H1 (cell line): ENCODE measurements around the gene PTPN22. TPM values are rescaled to one million over a fixed set of nuclear protein-coding genes. Genes with fewer than 3 reads are reported as not detected.

Experiments used
- CTCF ChIA-PET: fragments of 300-600 bp; sonication (Branson Sonifier 250); formaldehyde crosslinking; loops from one replicate; lab custom pipeline; 2021; ENCODE audit not compliant: partially characterized antibody; lab: Charles Lee
- POLR2A ChIA-PET: fragments of 300-600 bp; sonication (Branson Sonifier 250); formaldehyde crosslinking; loops from one replicate; lab custom pipeline; 2021; ENCODE audit warnings: inconsistent platforms; ENCODE audit not compliant: partially characterized antibody; lab: Charles Lee
- DNase-seq, 2 experiments: peaks; one replicate each; pipeline versions ENCODE4 v3.0.0 to v3.0.0-alpha.2; 2010 to 2022; ENCODE audit warnings: low spot score in 2 of 2, low read depth in 1 of 2, mixed read lengths in 1 of 2
- FAIRE-seq: peaks from 2 replicates; lab custom pipeline; 2011; peaks lifted over from hg19 to GRCh38; lab: Jason Lieb, UNC
- H2AFZ ChIP-seq: 2 replicates; pipeline ENCODE4 v1.8.1; 2012; ENCODE audit warnings: low read length, inconsistent platforms
- H2AK5ac ChIP-seq: 2 replicates; pipeline ENCODE4 v1.6.1; 2013; ENCODE audit warnings: low read depth, low read length
- H2BK120ac ChIP-seq: replicated peaks from 2 replicates; pipeline ENCODE3; 2013; ENCODE audit warnings: low read depth, low read length, inconsistent platforms
- H2BK12ac ChIP-seq: 2 replicates; pipeline ENCODE4 v1.6.1; 2013; ENCODE audit warnings: low read depth, low read length
- H2BK15ac ChIP-seq: 2 replicates; pipeline ENCODE4 v1.6.1; 2013; ENCODE audit warnings: low read length
- H2BK20ac ChIP-seq: 2 replicates; pipeline ENCODE4 v1.6.1; 2013; ENCODE audit warnings: low read length
- H2BK5ac ChIP-seq: 2 replicates; pipeline ENCODE4 v1.6.1; 2013; ENCODE audit warnings: low read depth, low read length
- H3K14ac ChIP-seq: 2 replicates; pipeline ENCODE4 v1.6.1; 2013; ENCODE audit warnings: inconsistent platforms; ENCODE audit not compliant: insufficient read length
- H3K18ac ChIP-seq: 2 replicates; pipeline ENCODE4 v1.6.1; 2013; ENCODE audit warnings: low read length; ENCODE audit errors: extremely low read depth
- H3K23ac ChIP-seq: 2 replicates; pipeline ENCODE4 v1.6.1; 2013; ENCODE audit warnings: inconsistent platforms; ENCODE audit not compliant: insufficient read length
- H3K23me2 ChIP-seq: 2 replicates; pipeline ENCODE4 v1.6.1; 2013; ENCODE audit warnings: low read depth, low read length
- H3K27ac ChIP-seq: 2 replicates; pipeline ENCODE4 v1.6.1; 2011; ENCODE audit warnings: low read depth, low read length, inconsistent platforms
- H3K27me3 ChIP-seq, 4 experiments: replicated peaks in 1 of 4; 1 replicate in 1 of 4; 2 replicates in 3 of 4; pipeline versions ENCODE4 v1.6.1 to v1.8.1; 2011 to 2013; ENCODE audit warnings: low read length in 3 of 4, mild to moderate bottlenecking in 3 of 4, inconsistent platforms in 2 of 4, mixed read lengths in 2 of 4, moderate library complexity in 1 of 4; ENCODE audit not compliant: control insufficient read depth in 3 of 4, insufficient read depth in 3 of 4; ENCODE audit errors: extremely low read depth in 1 of 4
- H3K36me3 ChIP-seq, 4 experiments: 2 replicates each; pipeline versions ENCODE4 v1.6.1 to v1.8.1; 2011 to 2013; ENCODE audit warnings: mild to moderate bottlenecking in 4 of 4, low read length in 3 of 4, moderate library complexity in 2 of 4, control low read depth in 1 of 4, inconsistent platforms in 1 of 4; ENCODE audit not compliant: insufficient read depth in 4 of 4, control insufficient read depth in 2 of 4
- H3K4ac ChIP-seq: replicated peaks from 2 replicates; pipeline ENCODE3; 2013; ENCODE audit warnings: low read length, low read depth, mixed read lengths, inconsistent platforms; ENCODE audit not compliant: insufficient read length
- H3K4me1 ChIP-seq, 4 experiments: replicated peaks in 1 of 4; 1 replicate in 1 of 4; 2 replicates in 3 of 4; pipeline versions ENCODE4 v1.6.1 to v1.8.1; 2011 to 2013; ENCODE audit warnings: low read length in 3 of 4, inconsistent platforms in 2 of 4, mixed read lengths in 1 of 4; ENCODE audit not compliant: insufficient read depth in 4 of 4, control insufficient read depth in 3 of 4
- H3K4me2 ChIP-seq, 2 experiments: 2 replicates each; pipeline versions ENCODE4 v1.6.1 to v1.8.1; 2011 to 2013; ENCODE audit warnings: low read depth in 2 of 2, low read length in 2 of 2, control low read depth in 1 of 2, inconsistent platforms in 1 of 2, mild to moderate bottlenecking in 1 of 2; ENCODE audit not compliant: insufficient read depth in 1 of 2
- H3K4me3 ChIP-seq, 4 experiments: fragments of 200-600, 300-600 bp in 1 of 4; sonication (generic), shearing (Covaris generic), sonication (Bioruptor Twin) in 1 of 4; 2 replicates each; pipeline versions ENCODE4 v1.5.1 to v1.8.1; 2011 to 2016; ENCODE audit warnings: low read length in 4 of 4, low read depth in 3 of 4, control low read depth in 2 of 4, inconsistent platforms in 2 of 4, mild to moderate bottlenecking in 2 of 4, mixed read lengths in 1 of 4, moderate library complexity in 1 of 4; ENCODE audit not compliant: insufficient read depth in 2 of 4; ENCODE audit errors: extremely low read depth in 1 of 4
- H3K56ac ChIP-seq: replicated peaks from 2 replicates; pipeline ENCODE3; 2013; ENCODE audit warnings: low read depth, mild to moderate bottlenecking, mixed read lengths, low read length, inconsistent platforms; ENCODE audit not compliant: insufficient read length
- H3K79me1 ChIP-seq: 2 replicates; pipeline ENCODE4 v1.6.1; 2013; ENCODE audit warnings: low read depth, low read length, control low read depth
- H3K79me2 ChIP-seq, 2 experiments: 2 replicates each; pipeline versions ENCODE4 v1.6.1 to v1.8.1; 2012 to 2013; ENCODE audit warnings: low read length in 2 of 2, mild to moderate bottlenecking in 2 of 2, inconsistent platforms in 1 of 2; ENCODE audit not compliant: insufficient read depth in 2 of 2, control insufficient read depth in 1 of 2
- H3K9ac ChIP-seq, 4 experiments: replicated peaks in 1 of 4; 1 replicate in 1 of 4; 2 replicates in 3 of 4; pipeline versions ENCODE4 v1.6.1 to v1.8.1; 2011 to 2013; ENCODE audit warnings: low read depth in 3 of 4, low read length in 3 of 4, control low read depth in 2 of 4, mild to moderate bottlenecking in 2 of 4, moderate library complexity in 2 of 4, inconsistent platforms in 1 of 4; ENCODE audit errors: extremely low read depth in 1 of 4
- H3K9me3 ChIP-seq, 2 experiments: 2 replicates each; pipeline versions ENCODE4 v1.6.1 to v1.8.1; 2012 to 2013; ENCODE audit warnings: mild to moderate bottlenecking in 2 of 2, moderate library complexity in 2 of 2, control low read depth in 1 of 2, inconsistent platforms in 1 of 2, low read depth in 1 of 2, low read length in 1 of 2, mixed read lengths in 1 of 2; ENCODE audit not compliant: insufficient read depth in 2 of 2
- H4K20me1 ChIP-seq, 2 experiments: replicated peaks in 1 of 2; 2 replicates each; pipeline versions ENCODE3 to v1.8.1; 2011 to 2013; ENCODE audit warnings: inconsistent platforms in 2 of 2, low read length in 2 of 2, mild to moderate bottlenecking in 1 of 2; ENCODE audit not compliant: insufficient read depth in 2 of 2, control insufficient read depth in 1 of 2
- H4K5ac ChIP-seq: 2 replicates; pipeline ENCODE4 v1.6.1; 2013; ENCODE audit warnings: low read length, low read depth, mixed read lengths, inconsistent platforms; ENCODE audit not compliant: insufficient read length
- H4K8ac ChIP-seq: 2 replicates; pipeline ENCODE4 v1.8.0; 2013; ENCODE audit warnings: mild to moderate bottlenecking, moderate library complexity, low read length, inconsistent platforms; ENCODE audit not compliant: insufficient read depth; ENCODE audit errors: extremely low read depth
- H4K91ac ChIP-seq: replicated peaks from 2 replicates; pipeline ENCODE3; 2013; ENCODE audit warnings: low read length, mixed read lengths, inconsistent platforms; ENCODE audit not compliant: insufficient read length
- CEBPB ChIP-seq: IDR thresholded peaks from 2 replicates; pipeline ENCODE4 v1.6.1; 2012; ENCODE audit warnings: low read depth, low read length
- CHD2 ChIP-seq: IDR thresholded peaks from 2 replicates; pipeline ENCODE4 v1.6.1; 2012; ENCODE audit warnings: low read length, improper control_type of control experiment
- GTF2F1 ChIP-seq: IDR thresholded peaks from 2 replicates; pipeline ENCODE4 v1.6.1; 2012; ENCODE audit warnings: low read depth, low read length, improper control_type of control experiment, borderline replicate concordance
- KDM1A ChIP-seq: fragments of 200-600, 300-600 bp; sonication (generic); IDR thresholded peaks from 2 replicates; pipeline ENCODE4 v1.7.1; 2016; ENCODE audit warnings: mild to moderate bottlenecking, low read length, borderline replicate concordance
- RFX5 ChIP-seq: IDR thresholded peaks from 2 replicates; pipeline ENCODE4 v1.6.1; 2011; ENCODE audit warnings: low read depth, low read length, improper control_type of control experiment, borderline replicate concordance
- SP1 ChIP-seq: IDR thresholded peaks from 2 replicates; pipeline ENCODE4 v1.6.1; 2011; ENCODE audit warnings: low read depth, low read length
- WGBS, 2 experiments: shearing (Covaris generic) in 1 of 2; methylation state at CpG; one replicate each; pipeline versions ENCODE4 v1.1.6 to v1.1.7; 2013 to 2015; ENCODE audit warnings: low lambda C conversion rate in 2 of 2, mixed read lengths in 2 of 2, inconsistent platforms in 1 of 2, low coverage in 1 of 2, missing lambda C conversion rate in 1 of 2; ENCODE audit not compliant: insufficient replicate concordance in 2 of 2, insufficient coverage in 1 of 2, insufficient read length in 1 of 2; ENCODE audit errors: extremely low coverage in 1 of 2, missing lambda C conversion rate in 1 of 2; 5-methylcytosine and 5-hydroxymethylcytosine counted together
- polyA plus RNA-seq, 7 experiments: library from polyadenylated mRNA; depleted of rRNA in 3 of 7; stranded (reverse) in 5 of 7; unstranded in 2 of 7; fragments of >200 nt in 5 of 7; fragments of 200-250 nt in 2 of 7; gene quantifications; 1 replicate in 5 of 7; 2 replicates in 1 of 7; 4 replicates in 1 of 7; pipeline versions ENCODE4 v1.2.1 to v1.2.3, GENCODE V29; 2011 to 2013; ENCODE audit warnings: missing spikeins in 2 of 7, mixed read lengths in 2 of 7
- total RNA-seq: library from RNA; stranded (reverse); fragmentation: NEBNext Ultra II Directional; extraction: Animal tissue kit (Norgen Biotek cat#: 25700); gene quantifications from 2 replicates; pipeline ENCODE4 v1.2.1, GENCODE V29; 2021

Gene PTPN22
- total and polyA plus RNA-seq, 2 of the 8 experiments (the other 6 are each of a cell fraction or from before 2014, with no cell fraction given) = not detected

GRCh38 chr1:113886417-113887401, 15.2 kb upstream of the PTPN22 start:
- Histone ChIP-seq H2AK5ac (no peak overlapping the region), H3K23me2 (no peaks in the 10 kb centered on the region), H3K79me1 (no peaks in the 10 kb centered on the region), H2BK120ac (no peak overlapping the region), H3K27me3 (no peaks in the 10 kb centered on the region), H2BK12ac (no peak overlapping the region), H3K9me3 (no peaks in the 10 kb centered on the region), H3K4ac (no peak overlapping the region), H3K56ac (no peak overlapping the region), H4K20me1 (no peaks in the 10 kb centered on the region), H3K4me1 (no peaks in the 10 kb centered on the region), H4K91ac (no peak overlapping the region), H2BK5ac (no peak overlapping the region), H2BK15ac (no peak overlapping the region), H3K36me3 (no peaks in the 10 kb centered on the region), H4K8ac (no peak overlapping the region), H3K79me2 (no peaks in the 10 kb centered on the region), H2AFZ (no peak overlapping the region), H3K27ac (no peak overlapping the region), H3K18ac (no peak overlapping the region), H3K4me3 (no peak overlapping the region), H3K4me2 (no peak overlapping the region), H3K14ac (no peak overlapping the region), H4K5ac (no peak overlapping the region), H3K23ac (no peak overlapping the region), H3K9ac (no peak overlapping the region), H2BK20ac (no peak overlapping the region)
- 90% methylated on average over 17 of the region's 17 CpGs; no CpG with 5 or more reads in 1 of the 2 experiments for WGBS, 2 experiments
- TF ChIP-seq CHD2 (no peak), GTF2F1 (no peak), KDM1A (no peak), CEBPB (no peak), SP1 (no peak), RFX5 (no peak)
- no peak for FAIRE-seq
- POLR2A ChIA-PET = no interaction called here
- CTCF ChIA-PET = interaction anchor here (0.6 to 1.4 kb wide), 2 partner anchors 12 to 97 kb away, joined by 3 read pairs; no protein-coding TSS in a partner anchor
- no peak for DNase-seq
